Neural crest cell (in vitro differentiated cells): Measurements from ENCODE around the gene IGDCC3. TPM values are rescaled to one million over a fixed set of nuclear protein-coding genes. Genes with fewer than 3 reads are reported as not detected.

ENCODE experiments used
- DNase-seq: peaks from one replicate; pipeline ENCODE4 v3.0.0; 2021; ENCODE audit warnings: low read depth, mixed read lengths, low spot score
- H3K27ac Mint-ChIP-seq: one replicate; pipeline ENCODE4 v1.8.0; 2021; ENCODE audit warnings: mild to moderate bottlenecking, mixed read lengths; ENCODE audit not compliant: unreplicated experiment
- H3K27me3 Mint-ChIP-seq: 2 replicates; pipeline ENCODE4 v1.8.0; 2021; ENCODE audit warnings: low read depth, mild to moderate bottlenecking, mixed read lengths
- H3K36me3 Mint-ChIP-seq: 2 replicates; pipeline ENCODE4 v1.8.0; 2021; ENCODE audit warnings: low read depth, mild to moderate bottlenecking, mixed read lengths
- H3K4me1 Mint-ChIP-seq: 2 replicates; pipeline ENCODE4 v1.8.0; 2021; ENCODE audit warnings: mixed read lengths
- H3K4me3 Mint-ChIP-seq: one replicate; pipeline ENCODE4 v1.8.0; 2021; ENCODE audit warnings: mild to moderate bottlenecking, mixed read lengths
- H3K9me3 Mint-ChIP-seq: 2 replicates; pipeline ENCODE4 v1.8.0; 2021; ENCODE audit warnings: mixed read lengths
- total RNA-seq: library from RNA; stranded (reverse); gene quantifications from 2 replicates; pipeline ENCODE4 v1.2.1, GENCODE V29; 2021
- TF ChIP-seq, protein P1 (sequence below): fragments of 200-600 bp; sonication (generic); conservative IDR thresholded peaks from 2 replicates; pipeline ENCODE4 v1.5.0; 2021; ENCODE audit warnings: antibody characterized with exemption, mild to moderate bottlenecking

Gene IGDCC3
- total RNA-seq, 1 donor from 2014 or later = 300 TPM

DNA sequence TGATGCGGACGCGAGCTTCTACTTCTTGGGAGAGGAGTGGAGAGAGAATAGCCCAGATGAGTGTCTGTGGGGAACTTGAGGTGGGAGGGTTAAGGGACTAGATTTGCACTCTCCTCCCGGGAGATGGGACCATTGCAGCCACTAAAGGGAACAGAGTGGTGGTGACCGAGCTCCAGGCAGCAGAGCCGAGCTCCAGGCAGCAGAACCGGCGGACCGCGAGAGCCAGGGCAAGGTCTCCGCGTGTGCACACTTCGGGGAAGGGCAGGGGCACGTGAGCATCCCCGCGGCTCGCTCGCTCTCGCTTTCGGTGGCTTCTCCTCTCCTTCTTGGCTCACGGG, 1.1 kb downstream of the IGDCC3 start:
- no peak for DNase-seq
- Mint-ChIP-seq H3K27ac (peak overlapping the region; percentile 81), H3K4me3 (peak overlapping the region; percentile 95), H3K27me3 (no peaks in the 10 kb centered on the region), H3K4me1 (peaks cover 70% of the 10 kb centered on the region), H3K36me3 (peaks cover 19% of the 10 kb centered on the region), H3K9me3 (no peaks in the 10 kb centered on the region)
- TF ChIP-seq, protein P1, sequence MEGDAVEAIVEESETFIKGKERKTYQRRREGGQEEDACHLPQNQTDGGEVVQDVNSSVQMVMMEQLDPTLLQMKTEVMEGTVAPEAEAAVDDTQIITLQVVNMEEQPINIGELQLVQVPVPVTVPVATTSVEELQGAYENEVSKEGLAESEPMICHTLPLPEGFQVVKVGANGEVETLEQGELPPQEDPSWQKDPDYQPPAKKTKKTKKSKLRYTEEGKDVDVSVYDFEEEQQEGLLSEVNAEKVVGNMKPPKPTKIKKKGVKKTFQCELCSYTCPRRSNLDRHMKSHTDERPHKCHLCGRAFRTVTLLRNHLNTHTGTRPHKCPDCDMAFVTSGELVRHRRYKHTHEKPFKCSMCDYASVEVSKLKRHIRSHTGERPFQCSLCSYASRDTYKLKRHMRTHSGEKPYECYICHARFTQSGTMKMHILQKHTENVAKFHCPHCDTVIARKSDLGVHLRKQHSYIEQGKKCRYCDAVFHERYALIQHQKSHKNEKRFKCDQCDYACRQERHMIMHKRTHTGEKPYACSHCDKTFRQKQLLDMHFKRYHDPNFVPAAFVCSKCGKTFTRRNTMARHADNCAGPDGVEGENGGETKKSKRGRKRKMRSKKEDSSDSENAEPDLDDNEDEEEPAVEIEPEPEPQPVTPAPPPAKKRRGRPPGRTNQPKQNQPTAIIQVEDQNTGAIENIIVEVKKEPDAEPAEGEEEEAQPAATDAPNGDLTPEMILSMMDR = no peak

DNA sequence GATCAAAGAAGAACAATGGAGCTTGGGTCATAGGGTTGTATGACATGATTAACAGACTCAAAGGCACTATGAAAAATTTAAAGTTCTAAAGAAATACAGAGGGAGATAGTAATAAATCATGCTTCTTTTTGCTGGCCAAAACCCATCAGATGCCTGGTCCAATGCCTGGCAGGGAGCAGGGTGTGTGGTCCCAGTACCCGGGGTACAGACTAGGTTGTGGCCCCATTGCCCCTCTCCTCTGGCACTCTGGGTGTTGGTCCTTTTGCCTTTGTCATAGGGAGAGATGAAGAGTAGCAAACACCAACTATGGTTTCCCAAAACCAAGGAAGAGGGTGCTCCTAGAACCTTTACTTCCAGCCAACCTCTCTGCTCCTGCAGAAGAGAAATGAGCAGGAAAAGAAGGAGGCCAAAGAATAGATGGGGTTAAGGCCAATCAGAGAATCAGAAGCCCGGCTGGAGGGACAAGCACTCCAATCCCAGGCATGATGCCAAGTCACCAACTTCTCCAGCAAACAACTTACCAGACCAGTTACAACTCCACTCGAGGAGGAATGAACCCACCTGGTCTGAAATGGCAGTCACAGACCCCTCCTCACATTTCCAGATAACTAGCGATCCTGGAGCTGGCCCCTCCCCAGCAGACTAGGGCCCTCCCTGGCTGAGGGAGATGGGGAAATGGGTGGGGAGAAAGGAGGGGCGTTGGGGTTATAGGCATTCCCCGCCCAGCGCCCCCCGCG, 1.8 kb downstream of the IGDCC3 start:
- Mint-ChIP-seq H3K27ac (no peak overlapping the region), H3K27me3 (no peaks in the 10 kb centered on the region)
- DNase-seq = no peak

DNA sequence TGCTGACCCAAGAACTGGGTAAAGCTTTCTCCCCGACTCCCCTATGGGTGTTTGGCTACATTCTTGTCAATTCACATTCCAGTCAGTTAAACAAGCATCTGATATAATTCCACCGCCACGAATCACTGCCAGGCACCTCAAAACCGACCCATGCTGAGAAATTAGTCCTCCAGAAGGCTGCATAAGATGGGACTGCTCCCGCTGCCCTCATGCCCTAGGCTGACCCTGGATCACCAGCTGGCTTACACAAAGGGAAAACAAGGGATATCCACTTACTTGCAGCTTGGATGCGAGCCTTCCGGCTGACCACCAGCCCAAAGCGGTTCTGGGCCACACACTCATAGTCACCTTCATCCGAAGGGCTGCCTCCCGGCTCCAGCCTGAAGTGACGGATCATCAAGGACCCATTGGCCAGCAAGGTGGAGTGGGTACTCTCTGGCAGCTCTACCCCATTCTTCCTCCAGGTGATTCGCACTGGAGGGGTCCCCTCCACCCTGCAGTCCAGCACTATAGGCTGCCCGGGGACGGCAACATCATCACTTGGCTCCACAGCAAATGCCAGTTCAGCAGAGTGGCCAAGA, 2.9 kb downstream of the IGDCC3 start:
- H3K27ac Mint-ChIP-seq = no peak overlapping the region
- TF ChIP-seq, protein P1 = no peak
- no peaks in the 10 kb centered on the region for H3K27me3 Mint-ChIP-seq
- peak overlapping the region; percentile 95 for H3K4me3 Mint-ChIP-seq
- no peaks in the 10 kb centered on the region for H3K9me3 Mint-ChIP-seq
- DNase-seq = no peak
- peaks cover 19% of the 10 kb centered on the region for H3K36me3 Mint-ChIP-seq
- peaks cover 65% of the 10 kb centered on the region for H3K4me1 Mint-ChIP-seq

More for the DNA sequence above, 1.8 kb downstream of the IGDCC3 start:
- TF ChIP-seq, protein P1 = no peak
- Mint-ChIP-seq H3K36me3 (peaks cover 19% of the 10 kb centered on the region), H3K4me3 (peak overlapping the region; percentile 95), H3K9me3 (no peaks in the 10 kb centered on the region), H3K4me1 (peaks cover 68% of the 10 kb centered on the region)

- no peaks in the 10 kb centered on the region for H3K9me3 Mint-ChIP-seq
- H3K4me3 Mint-ChIP-seq = peak overlapping the region; percentile 95
- peaks cover 19% of the 10 kb centered on the region for H3K36me3 Mint-ChIP-seq
- H3K27me3 Mint-ChIP-seq = no peaks in the 10 kb centered on the region
- TF ChIP-seq, protein P1 = no peak
- peaks cover 65% of the 10 kb centered on the region for H3K4me1 Mint-ChIP-seq
- H3K27ac Mint-ChIP-seq = peak overlapping the region; percentile 84
- no peak for DNase-seq
Measured at GRCh38 chr15:65374334-65374733, 3.5 kb downstream of the IGDCC3 start.

DNA sequence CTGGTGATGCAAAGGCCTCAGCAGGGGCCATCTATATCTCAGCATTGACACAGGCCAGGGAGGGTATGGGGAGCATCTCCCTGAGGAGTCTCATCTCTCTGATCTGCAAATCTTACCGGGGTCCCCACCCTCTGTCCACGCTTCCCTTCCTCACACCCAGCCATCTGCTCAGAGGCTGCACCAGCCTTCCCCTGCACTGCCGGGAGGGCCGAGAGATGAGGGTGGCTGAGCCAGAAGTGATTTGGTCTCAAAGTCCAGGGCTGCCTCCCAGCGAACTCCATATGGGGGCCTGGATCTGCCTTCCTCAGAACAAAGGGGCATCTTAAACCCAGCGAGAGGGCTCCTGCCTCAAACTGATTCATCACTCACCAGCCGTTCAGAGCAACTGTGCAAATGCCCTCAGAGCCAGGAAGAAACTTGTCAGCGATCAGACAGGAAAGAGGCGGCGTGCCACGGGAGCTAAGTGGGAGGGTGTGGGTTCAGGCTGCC, 4.6 kb downstream of the IGDCC3 start:
- Mint-ChIP-seq H3K9me3 (no peaks in the 10 kb centered on the region), H3K36me3 (peaks cover 19% of the 10 kb centered on the region), H3K4me3 (peak overlapping the region; percentile 80), H3K27ac (no peak overlapping the region), H3K27me3 (no peaks in the 10 kb centered on the region), H3K4me1 (peaks cover 70% of the 10 kb centered on the region)
- TF ChIP-seq, protein P1 = no peak
- DNase-seq = no peak
